ENCODE data around the gene MANEAL. TPM values are rescaled to one million over a fixed set of nuclear protein-coding genes. Genes with fewer than 3 reads are reported as not detected.

Gene MANEAL
- total RNA-seq, 1 donor from 2014 or later, result 11.6 TPM

DNA sequence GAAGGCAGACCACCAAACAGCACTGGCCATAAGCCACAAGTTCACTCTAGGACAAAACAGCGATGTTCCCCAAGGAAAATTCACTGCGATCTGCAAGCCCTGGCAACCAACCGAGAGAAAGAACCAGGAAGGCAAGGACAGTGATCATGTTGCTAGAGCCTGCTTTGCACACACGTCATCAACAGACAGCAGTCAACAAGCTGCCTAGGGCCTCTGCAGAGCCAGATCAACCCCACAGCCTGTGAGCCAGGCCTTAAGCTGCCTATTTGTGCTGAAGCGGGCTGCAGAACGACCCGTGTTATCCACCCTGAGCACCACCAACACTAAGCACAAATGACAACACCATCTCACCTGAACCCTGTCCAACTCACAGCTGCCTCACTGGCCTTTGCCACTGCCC, 20.6 kb downstream of the MANEAL start:
- H3K4me1 Mint-ChIP-seq (ENCODE audit: unreplicated experiment), result peaks cover 6% of the 10 kb centered on the region
- TF ChIP-seq, protein P1, sequence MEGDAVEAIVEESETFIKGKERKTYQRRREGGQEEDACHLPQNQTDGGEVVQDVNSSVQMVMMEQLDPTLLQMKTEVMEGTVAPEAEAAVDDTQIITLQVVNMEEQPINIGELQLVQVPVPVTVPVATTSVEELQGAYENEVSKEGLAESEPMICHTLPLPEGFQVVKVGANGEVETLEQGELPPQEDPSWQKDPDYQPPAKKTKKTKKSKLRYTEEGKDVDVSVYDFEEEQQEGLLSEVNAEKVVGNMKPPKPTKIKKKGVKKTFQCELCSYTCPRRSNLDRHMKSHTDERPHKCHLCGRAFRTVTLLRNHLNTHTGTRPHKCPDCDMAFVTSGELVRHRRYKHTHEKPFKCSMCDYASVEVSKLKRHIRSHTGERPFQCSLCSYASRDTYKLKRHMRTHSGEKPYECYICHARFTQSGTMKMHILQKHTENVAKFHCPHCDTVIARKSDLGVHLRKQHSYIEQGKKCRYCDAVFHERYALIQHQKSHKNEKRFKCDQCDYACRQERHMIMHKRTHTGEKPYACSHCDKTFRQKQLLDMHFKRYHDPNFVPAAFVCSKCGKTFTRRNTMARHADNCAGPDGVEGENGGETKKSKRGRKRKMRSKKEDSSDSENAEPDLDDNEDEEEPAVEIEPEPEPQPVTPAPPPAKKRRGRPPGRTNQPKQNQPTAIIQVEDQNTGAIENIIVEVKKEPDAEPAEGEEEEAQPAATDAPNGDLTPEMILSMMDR (conservative IDR thresholded peaks at IDR 0.05), result no peak
- no peak overlapping the region for H3K27ac Mint-ChIP-seq

GRCh38 chr1:37817481-37817880, 23.8 kb downstream of the MANEAL start:
- DNase-seq (ENCODE audit: extremely low spot score, unreplicated experiment), result no peak
- no peak overlapping the region for H3K4me3 Mint-ChIP-seq
- H3K36me3 Mint-ChIP-seq, result peaks cover 15% of the 10 kb centered on the region
- TF ChIP-seq, protein P1 (conservative IDR thresholded peaks at IDR 0.05), result no peak
- no peaks in the 10 kb centered on the region for H3K9me3 Mint-ChIP-seq
- H3K4me1 Mint-ChIP-seq (ENCODE audit: unreplicated experiment), result no peaks in the 10 kb centered on the region
- peak overlapping the region; percentile 13 for H3K27ac Mint-ChIP-seq
- H3K27me3 Mint-ChIP-seq, result no peaks in the 10 kb centered on the region

More for the DNA sequence above, 20.6 kb downstream of the MANEAL start:
- peaks cover 4% of the 10 kb centered on the region for H3K36me3 Mint-ChIP-seq
- no peaks in the 10 kb centered on the region for H3K9me3 Mint-ChIP-seq
- no peak for DNase-seq (ENCODE audit: extremely low spot score, unreplicated experiment)
- no peak overlapping the region for H3K4me3 Mint-ChIP-seq
- no peaks in the 10 kb centered on the region for H3K27me3 Mint-ChIP-seq

DNA sequence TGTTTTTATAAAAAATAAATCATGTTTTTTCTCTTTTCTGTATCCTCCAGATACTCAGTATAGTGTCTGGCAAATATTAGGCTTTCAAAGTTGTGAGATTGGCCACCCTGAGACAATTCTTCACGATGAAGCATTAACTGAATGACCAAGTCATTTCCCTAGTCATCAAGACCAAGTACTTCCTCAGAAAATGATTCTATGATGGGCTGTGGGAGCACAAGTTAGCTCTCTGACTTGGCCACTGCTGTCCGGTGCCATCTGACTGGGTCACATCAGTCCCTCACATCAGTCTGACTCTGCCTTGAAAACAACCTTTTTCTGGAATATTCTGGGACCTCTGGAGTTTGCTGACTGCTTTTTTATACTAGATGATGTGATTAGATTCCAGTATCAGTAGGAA, 27.8 kb downstream of the MANEAL start:
- no peaks in the 10 kb centered on the region for H3K9me3 Mint-ChIP-seq
- TF ChIP-seq, protein P1 (conservative IDR thresholded peaks at IDR 0.05), result no peak
- H3K27me3 Mint-ChIP-seq, result no peaks in the 10 kb centered on the region
- H3K4me3 Mint-ChIP-seq, result no peak overlapping the region
- H3K4me1 Mint-ChIP-seq (ENCODE audit: unreplicated experiment), result no peaks in the 10 kb centered on the region
- H3K27ac Mint-ChIP-seq, result no peak overlapping the region
- peaks cover 11% of the 10 kb centered on the region for H3K36me3 Mint-ChIP-seq
- DNase-seq (ENCODE audit: extremely low spot score, unreplicated experiment), result no peak

- Mint-ChIP-seq H3K9me3 (no peaks in the 10 kb centered on the region), H3K36me3 (peaks cover 18% of the 10 kb centered on the region), H3K4me1 (ENCODE audit: unreplicated experiment) (no peaks in the 10 kb centered on the region), H3K27ac (no peak overlapping the region), H3K27me3 (no peaks in the 10 kb centered on the region), H3K4me3 (no peak overlapping the region)
- TF ChIP-seq, protein P1 (conservative IDR thresholded peaks at IDR 0.05), result no peak
- no peak for DNase-seq (ENCODE audit: extremely low spot score, unreplicated experiment)
Measured at GRCh38 chr1:37822906-37823815, 29.5 kb downstream of the MANEAL start.

DNA sequence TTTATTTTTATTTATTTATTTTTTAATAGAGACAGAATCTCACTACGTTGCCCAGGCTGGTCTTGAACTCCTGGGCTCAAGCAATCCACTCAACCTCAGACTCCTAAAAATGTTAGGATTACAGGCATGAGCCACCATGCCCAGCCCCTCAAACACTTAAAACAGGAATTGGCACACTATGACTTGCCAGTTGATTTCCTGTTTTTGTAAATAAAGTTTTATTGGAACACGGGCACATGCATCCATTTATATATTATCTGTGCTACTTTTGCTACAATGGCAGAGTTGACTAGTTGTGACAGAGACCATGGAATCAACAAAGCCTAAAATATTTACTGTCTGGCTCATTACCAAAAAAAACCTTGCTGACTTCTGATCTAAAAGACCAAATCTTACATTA, 30.4 kb downstream of the MANEAL start:
- TF ChIP-seq, protein P1 (conservative IDR thresholded peaks at IDR 0.05), result no peak

More for the DNA sequence above, 30.4 kb downstream of the MANEAL start:
- no peak for DNase-seq (ENCODE audit: extremely low spot score, unreplicated experiment)
- peaks cover 18% of the 10 kb centered on the region for H3K36me3 Mint-ChIP-seq
- no peaks in the 10 kb centered on the region for H3K27me3 Mint-ChIP-seq
- no peak overlapping the region for H3K4me3 Mint-ChIP-seq
- H3K9me3 Mint-ChIP-seq, result no peaks in the 10 kb centered on the region
- H3K4me1 Mint-ChIP-seq (ENCODE audit: unreplicated experiment), result no peaks in the 10 kb centered on the region
- no peak overlapping the region for H3K27ac Mint-ChIP-seq
